NT2/D1 (cell line): ENCODE results near the gene SYNE2.

Experiments
- DNase-seq: peaks from one replicate; pipeline ENCODE4 v3.0.0-alpha.2; 2011; ENCODE audit warnings: low read depth, low spot score
- H3K27me3 ChIP-seq: 2 replicates; pipeline ENCODE4 v1.6.0; 2011; ENCODE audit warnings: mild to moderate bottlenecking; ENCODE audit not compliant: insufficient read length, insufficient read depth
- H3K36me3 ChIP-seq: 2 replicates; pipeline ENCODE4 v1.6.1; 2011; ENCODE audit warnings: mild to moderate bottlenecking, low read length, mixed read lengths; ENCODE audit not compliant: insufficient read depth, insufficient read length
- H3K4me1 ChIP-seq: 2 replicates; pipeline ENCODE4 v1.5.1; 2011; ENCODE audit not compliant: insufficient read depth, insufficient read length
- H3K4me3 ChIP-seq: 2 replicates; pipeline ENCODE4 v1.5.1; 2011; ENCODE audit warnings: low read depth; ENCODE audit not compliant: insufficient read length
- H3K9ac ChIP-seq: 2 replicates; pipeline ENCODE4 v1.6.0; 2011; ENCODE audit warnings: low read depth; ENCODE audit not compliant: insufficient read length
- H3K9me3 ChIP-seq: 2 replicates; pipeline ENCODE4 v1.5.1; 2011; ENCODE audit warnings: mild to moderate bottlenecking, low read length; ENCODE audit not compliant: insufficient read depth
- SUZ12 ChIP-seq: IDR thresholded peaks from 2 replicates; pipeline ENCODE4 v1.6.1; 2011; ENCODE audit not compliant: insufficient read length, insufficient read depth; ENCODE audit errors: extremely low read depth
- YY1 ChIP-seq: IDR thresholded peaks from 2 replicates; pipeline ENCODE4 v1.6.1; 2011; ENCODE audit not compliant: insufficient read length, insufficient read depth
- ZNF274 ChIP-seq: IDR thresholded peaks from 2 replicates; pipeline ENCODE4 v1.6.1; 2011; ENCODE audit warnings: mild to moderate bottlenecking, low read depth, low read length

Gene SYNE2

DNA sequence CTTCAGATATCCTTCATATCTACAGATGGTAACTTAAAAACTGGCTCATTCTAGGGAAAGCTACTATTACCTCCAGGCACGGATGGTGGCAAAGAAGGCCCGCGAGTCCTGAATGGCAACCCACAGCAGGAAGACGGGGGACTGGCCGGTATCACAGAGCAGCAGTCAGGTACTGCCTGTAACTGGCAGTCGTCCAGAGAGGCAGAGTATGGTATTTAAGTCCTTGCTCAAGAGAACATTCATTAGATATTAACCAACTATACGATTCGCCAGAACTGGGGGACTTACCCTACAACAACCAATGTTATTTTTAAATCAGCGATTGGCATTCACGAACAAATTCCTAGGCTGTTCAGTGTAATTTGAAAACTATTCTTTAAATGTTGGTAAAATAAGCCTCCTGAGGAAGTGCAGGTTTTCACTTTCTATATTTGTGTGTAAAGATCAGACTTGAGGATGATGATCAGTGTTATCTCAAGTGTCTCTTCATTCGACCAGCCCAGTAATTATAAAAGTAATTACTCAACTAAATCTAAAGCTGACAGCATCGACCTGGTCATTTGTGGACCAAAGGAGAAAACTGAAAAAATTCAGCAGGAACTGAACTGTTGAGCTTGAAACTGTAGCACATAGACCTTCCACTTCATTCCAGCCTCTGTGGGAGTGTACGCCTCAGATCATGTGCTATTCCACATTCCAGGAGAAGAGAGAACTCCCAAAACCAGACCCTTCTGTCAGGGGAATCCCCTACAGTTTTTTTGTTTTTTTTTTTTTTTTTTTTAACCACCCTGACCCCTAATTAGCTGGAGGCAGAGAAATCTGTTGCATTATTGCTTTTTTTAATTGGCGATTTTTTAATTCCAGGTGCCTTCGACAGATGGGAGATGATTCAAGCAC lies 365.8 kb downstream of the SYNE2 start:
- Histone ChIP-seq H3K36me3 (peaks cover 77% of the 10 kb centered on the region), H3K9ac (no peak overlapping the region), H3K4me1 (no peaks in the 10 kb centered on the region), H3K9me3 (no peaks in the 10 kb centered on the region), H3K4me3 (no peak overlapping the region), H3K27me3 (no peaks in the 10 kb centered on the region)
- no peak for DNase-seq
- TF ChIP-seq SUZ12: no peak
- TF ChIP-seq ZNF274: no peak
- no peak for TF ChIP-seq YY1

DNA sequence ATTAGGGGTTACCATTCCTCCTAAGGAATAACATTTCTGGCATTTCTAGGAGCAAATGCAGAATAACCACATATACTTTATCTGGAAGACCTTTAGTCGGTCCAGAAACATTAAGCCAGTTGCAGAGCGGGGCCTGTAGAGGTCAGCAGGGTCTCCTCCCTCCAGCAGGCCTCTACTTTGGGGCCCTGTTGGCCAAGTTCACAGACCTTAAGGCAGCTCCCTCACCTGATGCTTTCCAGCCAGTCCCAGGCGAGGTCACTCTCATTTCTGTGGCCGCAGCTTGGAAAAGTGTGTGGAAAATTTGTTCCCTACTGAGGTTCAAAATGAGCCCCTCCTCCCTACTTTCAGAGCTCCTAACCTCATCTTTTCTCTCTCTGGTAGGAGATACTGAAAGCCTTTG lies 367.3 kb downstream of the SYNE2 start:
- Histone ChIP-seq H3K27me3 (no peaks in the 10 kb centered on the region), H3K4me3 (no peak overlapping the region), H3K9ac (no peak overlapping the region), H3K4me1 (no peaks in the 10 kb centered on the region), H3K9me3 (no peaks in the 10 kb centered on the region), H3K36me3 (peaks cover 73% of the 10 kb centered on the region)
- no peak for DNase-seq
- TF ChIP-seq ZNF274: no peak
- TF ChIP-seq YY1: no peak
- TF ChIP-seq SUZ12: no peak

DNA sequence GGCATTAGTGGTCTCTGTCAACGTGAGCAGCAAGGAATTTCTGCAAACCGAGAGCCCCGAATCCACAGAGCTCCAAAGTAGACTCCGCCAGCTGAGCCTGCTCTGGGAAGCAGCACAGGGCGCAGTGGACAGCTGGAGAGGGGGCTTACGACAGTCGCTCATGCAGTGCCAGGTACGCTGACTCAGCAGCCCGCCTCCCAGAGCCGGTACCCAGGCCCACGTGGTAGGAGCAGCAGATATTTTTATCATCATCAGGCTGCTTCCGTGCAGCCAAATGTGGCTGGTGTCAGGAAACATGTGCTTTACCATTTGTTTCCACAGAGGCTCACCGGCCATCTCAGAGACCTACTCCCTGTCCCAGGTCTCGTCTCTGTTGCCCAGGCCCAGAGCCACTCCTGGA lies 367.7 kb downstream of the SYNE2 start:
- H3K9ac ChIP-seq: no peak overlapping the region
- peaks cover 74% of the 10 kb centered on the region for H3K36me3 ChIP-seq
- no peak for TF ChIP-seq YY1
- TF ChIP-seq ZNF274: no peak
- TF ChIP-seq SUZ12: no peak
- H3K27me3 ChIP-seq: no peaks in the 10 kb centered on the region
- no peaks in the 10 kb centered on the region for H3K9me3 ChIP-seq
- H3K4me3 ChIP-seq: no peak overlapping the region
- DNase-seq: no peak
- H3K4me1 ChIP-seq: no peaks in the 10 kb centered on the region

- DNase-seq: no peak
- Histone ChIP-seq H3K4me1 (no peaks in the 10 kb centered on the region), H3K36me3 (peaks cover 68% of the 10 kb centered on the region)
Observed at GRCh38 chr14:64221391-64222003, 368.7 kb downstream of the SYNE2 start.

DNA sequence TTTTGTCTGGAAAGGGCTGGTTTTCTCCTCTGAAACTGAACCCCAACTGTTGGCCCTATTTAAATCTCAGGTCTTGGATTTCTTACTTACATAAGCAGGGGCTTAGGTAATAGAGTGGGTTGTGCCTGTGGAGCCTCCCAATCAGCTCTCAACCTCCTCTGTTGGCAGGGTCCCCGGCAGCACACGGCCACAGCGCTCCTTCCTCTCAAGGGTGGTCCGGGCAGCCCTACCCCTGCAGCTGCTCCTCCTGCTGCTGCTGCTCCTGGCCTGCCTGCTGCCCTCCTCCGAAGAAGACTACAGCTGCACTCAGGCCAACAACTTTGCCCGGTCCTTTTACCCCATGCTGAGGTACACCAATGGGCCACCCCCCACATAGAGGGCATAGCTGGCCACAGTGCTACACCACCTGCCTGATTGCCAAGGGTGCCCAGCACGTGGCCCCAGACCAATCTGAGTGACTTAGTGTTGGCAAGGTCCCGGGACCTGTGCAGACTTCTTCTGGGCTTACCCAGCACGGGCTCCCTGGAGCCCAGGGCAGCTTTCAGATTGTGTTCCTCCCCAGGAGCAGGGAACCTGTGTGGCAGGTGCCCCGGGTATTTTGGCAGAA lies 372.4 kb downstream of the SYNE2 start:
- no peak overlapping the region for H3K9ac ChIP-seq
- DNase-seq: no peak
- H3K4me3 ChIP-seq: no peak overlapping the region
- no peaks in the 10 kb centered on the region for H3K9me3 ChIP-seq
- H3K4me1 ChIP-seq: no peaks in the 10 kb centered on the region
- H3K27me3 ChIP-seq: no peaks in the 10 kb centered on the region
- TF ChIP-seq ZNF274 (no peak), SUZ12 (no peak), YY1 (no peak)
- peaks cover 54% of the 10 kb centered on the region for H3K36me3 ChIP-seq

More at GRCh38 chr14:64221391-64222003, 368.7 kb downstream of the SYNE2 start:
- TF ChIP-seq ZNF274: no peak
- TF ChIP-seq SUZ12: no peak
- TF ChIP-seq YY1: no peak
- no peaks in the 10 kb centered on the region for H3K27me3 ChIP-seq
- no peaks in the 10 kb centered on the region for H3K9me3 ChIP-seq
- H3K9ac ChIP-seq: no peak overlapping the region
- H3K4me3 ChIP-seq: no peak overlapping the region

- H3K9me3 ChIP-seq: no peaks in the 10 kb centered on the region
- H3K4me3 ChIP-seq: no peak overlapping the region
- H3K9ac ChIP-seq: no peak overlapping the region
- no peaks in the 10 kb centered on the region for H3K4me1 ChIP-seq
- H3K27me3 ChIP-seq: no peaks in the 10 kb centered on the region
- TF ChIP-seq YY1: no peak
- no peak for TF ChIP-seq ZNF274
- no peak for TF ChIP-seq SUZ12
- no peak for DNase-seq
- peaks cover 34% of the 10 kb centered on the region for H3K36me3 ChIP-seq
Observed at GRCh38 chr14:64227856-64228255, 375.1 kb downstream of the SYNE2 start.

DNA sequence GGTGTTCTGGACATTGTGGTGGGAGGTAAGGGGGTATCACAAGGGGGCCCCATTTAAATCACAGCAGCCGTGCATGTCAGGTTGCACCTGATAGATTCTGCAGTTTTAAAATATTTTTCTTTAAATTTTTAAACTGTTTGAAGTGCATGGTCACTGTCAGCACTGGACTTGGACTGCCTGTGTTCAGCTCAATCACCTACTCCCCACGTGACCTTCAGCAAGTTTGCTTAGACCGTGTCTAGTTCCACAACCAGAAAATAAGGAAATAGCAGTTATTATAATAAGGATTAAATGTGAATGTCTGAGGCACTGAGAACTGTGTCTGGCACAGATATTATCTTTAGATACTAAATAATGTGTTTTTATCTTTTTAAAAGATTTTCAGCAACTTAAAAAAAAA lies 376.7 kb downstream of the SYNE2 start:
- Histone ChIP-seq H3K9ac (no peak overlapping the region), H3K9me3 (no peaks in the 10 kb centered on the region), H3K27me3 (no peaks in the 10 kb centered on the region), H3K36me3 (peaks cover 20% of the 10 kb centered on the region), H3K4me1 (no peaks in the 10 kb centered on the region), H3K4me3 (no peak overlapping the region)
- TF ChIP-seq SUZ12: no peak
- TF ChIP-seq ZNF274: no peak
- TF ChIP-seq YY1: no peak
- no peak for DNase-seq
